NT2/D1 (cell line): ENCODE data around the gene HIPK2.

Experiments used
- SUZ12 ChIP-seq: IDR thresholded peaks from 2 replicates; pipeline ENCODE4 v1.6.1; 2011; ENCODE audit not compliant: insufficient read length, insufficient read depth; ENCODE audit errors: extremely low read depth
- YY1 ChIP-seq: IDR thresholded peaks from 2 replicates; pipeline ENCODE4 v1.6.1; 2011; ENCODE audit not compliant: insufficient read length, insufficient read depth
- ZNF274 ChIP-seq: IDR thresholded peaks from 2 replicates; pipeline ENCODE4 v1.6.1; 2011; ENCODE audit warnings: mild to moderate bottlenecking, low read depth, low read length

DNA sequence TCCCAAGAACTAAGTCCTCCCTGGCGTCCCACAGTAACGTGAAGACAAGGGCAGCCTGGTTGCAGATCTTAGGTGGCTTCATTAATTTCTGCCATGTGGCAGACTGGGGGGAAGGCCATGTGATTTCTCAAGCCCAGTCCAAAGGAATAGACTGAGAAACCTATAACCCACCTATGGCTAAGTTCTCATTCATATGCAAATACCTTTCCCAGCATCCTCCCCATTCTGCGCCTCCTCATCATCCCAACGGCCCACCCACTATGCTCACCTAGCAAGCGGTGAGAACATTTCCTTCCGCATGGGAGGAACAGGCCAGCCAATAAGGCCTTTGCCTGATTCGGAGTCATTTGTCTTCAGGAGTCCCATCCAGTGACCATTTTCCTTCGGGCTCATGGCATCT lies 262.5 kb downstream of the HIPK2 start:
- TF ChIP-seq ZNF274 (no peak), YY1 (no peak), SUZ12 (no peak)
